Rectal smooth muscle tissue (tissue), 1 donor: ENCODE measurements around the gene ELMOD1.
"Not testable (repeated sequence)": the region's sequence is repeated elsewhere in the genome, so short reads cannot be mapped to it uniquely, and the experiment has no call there.

Source experiments
- H3K27ac ChIP-seq: one replicate; pipeline ENCODE4 v1.7.0; 2013; ENCODE audit warnings: low read depth, low read length, inconsistent platforms
- H3K27me3 ChIP-seq: one replicate; pipeline ENCODE4 v1.7.0; 2013; ENCODE audit warnings: low read length; ENCODE audit not compliant: control insufficient read depth, insufficient read depth
- H3K36me3 ChIP-seq: one replicate; pipeline ENCODE4 v1.7.0; 2013; ENCODE audit warnings: low read length; ENCODE audit not compliant: control insufficient read depth, insufficient read depth
- H3K4me1 ChIP-seq: one replicate; pipeline ENCODE4 v1.7.0; 2013; ENCODE audit warnings: low read length; ENCODE audit not compliant: control insufficient read depth, insufficient read depth
- H3K4me3 ChIP-seq: one replicate; pipeline ENCODE4 v1.7.0; 2013; ENCODE audit warnings: low read length
- H3K9ac ChIP-seq: one replicate; pipeline ENCODE4 v1.7.0; 2013; ENCODE audit warnings: low read length

The ELMOD1 gene

GRCh38 chr11:107590460-107591377 lies at the start of gene ELMOD1:
Gene ELMOD1 (plus strand): TSS chr11:107591147. CDS start chr11:107618190, 27,043 bp downstream.
- Histone ChIP-seq H3K9ac (no peak within 1 kb of the TSS), H3K27me3 (peaks cover 12% of the 10 kb centered on the region), H3K4me3 (peak within 1 kb of the TSS; percentile 87), H3K36me3 (no peaks in the 10 kb centered on the region), H3K4me1 (peaks cover 3% of the 10 kb centered on the region), H3K27ac (no peak within 1 kb of the TSS)

- no peak overlapping the region for H3K4me3 ChIP-seq
- no peaks in the 10 kb centered on the region for H3K4me1 ChIP-seq
- no peak overlapping the region for H3K9ac ChIP-seq
- no peaks in the 10 kb centered on the region for H3K36me3 ChIP-seq
- no peak overlapping the region for H3K27ac ChIP-seq
- H3K27me3 ChIP-seq, result no peaks in the 10 kb centered on the region
Observed at GRCh38 chr11:107545101-107545514, 45.8 kb upstream of the ELMOD1 start.

GRCh38 chr11:107547961-107548360 lies 43.0 kb upstream of the ELMOD1 start:
- H3K4me3 ChIP-seq, result no peak overlapping the region
- no peaks in the 10 kb centered on the region for H3K4me1 ChIP-seq
- H3K27me3 ChIP-seq, result no peaks in the 10 kb centered on the region
- no peak overlapping the region for H3K9ac ChIP-seq
- peaks cover 3% of the 10 kb centered on the region for H3K36me3 ChIP-seq
- no peak overlapping the region for H3K27ac ChIP-seq

- Histone ChIP-seq H3K27me3 (no peaks in the 10 kb centered on the region), H3K36me3 (peaks cover 3% of the 10 kb centered on the region), H3K4me3 (no peak overlapping the region)
Observed at GRCh38 chr11:107549253-107549953, 41.5 kb upstream of the ELMOD1 start.

GRCh38 chr11:107549954-107550285 lies 41.0 kb upstream of the ELMOD1 start:
- Histone ChIP-seq H3K4me1 (no peaks in the 10 kb centered on the region), H3K4me3 (no peak overlapping the region), H3K9ac (no peak overlapping the region), H3K27me3 (no peaks in the 10 kb centered on the region), H3K36me3 (peaks cover 3% of the 10 kb centered on the region), H3K27ac (no peak overlapping the region)

More at GRCh38 chr11:107549253-107549953, 41.5 kb upstream of the ELMOD1 start:
- H3K27ac ChIP-seq, result no peak overlapping the region
- H3K4me1 ChIP-seq, result no peaks in the 10 kb centered on the region
- H3K9ac ChIP-seq, result no peak overlapping the region

GRCh38 chr11:107550304-107550703 lies 40.6 kb upstream of the ELMOD1 start:
- Histone ChIP-seq H3K4me1 (no peaks in the 10 kb centered on the region), H3K27me3 (no peaks in the 10 kb centered on the region), H3K27ac (no peak overlapping the region), H3K36me3 (peaks cover 3% of the 10 kb centered on the region), H3K4me3 (no peak overlapping the region), H3K9ac (no peak overlapping the region)

GRCh38 chr11:107561688-107562087 lies 29.3 kb upstream of the ELMOD1 start:
- Histone ChIP-seq H3K27ac (no peak overlapping the region), H3K27me3 (no peaks in the 10 kb centered on the region), H3K4me3 (no peak overlapping the region), H3K9ac (no peak overlapping the region), H3K4me1 (peaks cover 12% of the 10 kb centered on the region), H3K36me3 (no peaks in the 10 kb centered on the region)

GRCh38 chr11:107562647-107563208 lies 28.2 kb upstream of the ELMOD1 start:
- peaks cover 12% of the 10 kb centered on the region for H3K4me1 ChIP-seq
- no peak overlapping the region for H3K4me3 ChIP-seq

GRCh38 chr11:107563702-107564101 lies 27.2 kb upstream of the ELMOD1 start:
- no peaks in the 10 kb centered on the region for H3K27me3 ChIP-seq
- no peak overlapping the region for H3K9ac ChIP-seq
- H3K4me1 ChIP-seq, result peaks cover 12% of the 10 kb centered on the region
- no peaks in the 10 kb centered on the region for H3K36me3 ChIP-seq
- H3K4me3 ChIP-seq, result no peak overlapping the region
- H3K27ac ChIP-seq, result no peak overlapping the region

More at GRCh38 chr11:107562647-107563208, 28.2 kb upstream of the ELMOD1 start:
- Histone ChIP-seq H3K36me3 (no peaks in the 10 kb centered on the region), H3K27ac (no peak overlapping the region), H3K9ac (no peak overlapping the region), H3K27me3 (no peaks in the 10 kb centered on the region)

GRCh38 chr11:107564877-107565218 lies 26.1 kb upstream of the ELMOD1 start:
- Histone ChIP-seq H3K36me3 (no peaks in the 10 kb centered on the region), H3K27me3 (no peaks in the 10 kb centered on the region), H3K4me3 (peak overlapping the region; percentile 75), H3K4me1 (peaks cover 12% of the 10 kb centered on the region), H3K27ac (no peak overlapping the region), H3K9ac (no peak overlapping the region)

- Histone ChIP-seq H3K9ac (peak within 1 kb of the TSS; percentile 49), H3K4me1 (peaks cover 12% of the 10 kb centered on the region), H3K27me3 (no peaks in the 10 kb centered on the region), H3K4me3 (peak within 1 kb of the TSS; percentile 75), H3K36me3 (no peaks in the 10 kb centered on the region), H3K27ac (peak within 1 kb of the TSS; percentile 65)
Observed at GRCh38 chr11:107565219-107565937, 25.6 kb upstream of the ELMOD1 start, which contains the start of gene ALKBH8. Gene ALKBH8 (minus strand): TSS chr11:107565735. CDS start chr11:107560893, 4,842 bp downstream.

GRCh38 chr11:107565955-107566501 lies 24.9 kb upstream of the ELMOD1 start:
- not testable (repeated sequence) for H3K9ac ChIP-seq, H3K36me3 ChIP-seq, H3K27me3 ChIP-seq
- Histone ChIP-seq H3K27ac (peak overlapping the region; percentile 65), H3K4me3 (peak overlapping the region; percentile 75), H3K4me1 (peaks cover 12% of the 10 kb centered on the region)
